Left ventricle myocardium inferior (tissue), 1 donor: Measurements from ENCODE around the gene ELMO1. TPM values are rescaled to one million over a fixed set of nuclear protein-coding genes. Genes with fewer than 3 reads are reported as not detected.
"Not testable (repeated sequence)": the region's sequence is repeated elsewhere in the genome, so short reads cannot be mapped to it uniquely, and the experiment has no call there.

Experiments used
- DNase-seq: peaks from one replicate; pipeline ENCODE4 v3.0.0-alpha.2; 2020
- H3K27ac ChIP-seq: fragments of 200-600 bp; replicated peaks from 2 replicates; pipeline ENCODE4 v1.8.0; 2021
- H3K27me3 ChIP-seq: fragments of 200-600 bp; 2 replicates; pipeline ENCODE4 v1.8.0; 2021; ENCODE audit warnings: low read depth
- H3K36me3 ChIP-seq: fragments of 200-600 bp; 2 replicates; pipeline ENCODE4 v1.8.0; 2021
- H3K4me1 ChIP-seq: fragments of 200-600 bp; 2 replicates; pipeline ENCODE4 v1.8.0; 2021
- H3K4me3 ChIP-seq: fragments of 200-600 bp; 2 replicates; pipeline ENCODE4 v1.8.0; 2021; ENCODE audit warnings: mild to moderate bottlenecking, moderate library complexity
- H3K9me3 ChIP-seq: fragments of 200-600 bp; replicated peaks from 2 replicates; pipeline ENCODE4 v1.8.0; 2021
- intact Hi-C: fragments of 100-400 bp; cut with micrococcal nuclease; formaldehyde crosslinking; loops from one replicate; pipeline ENCODE4 v1.11.0; 2022
- total RNA-seq: library from RNA; stranded (reverse); fragmentation: NEBNext Ultra II Directional; extraction: Animal tissue kit (Norgen Biotek cat#: 25700); gene quantifications from one replicate; pipeline ENCODE4 v1.2.1, GENCODE V29; 2021
- TF ChIP-seq, protein P1 (sequence below): fragments of 200-600 bp; IDR thresholded peaks from 2 replicates; pipeline ENCODE4 v1.8.0; 2021; ENCODE audit warnings: antibody characterized with exemption, mild to moderate bottlenecking, borderline replicate concordance
- donor health status: DM: no; HTN: yes; CAD: no; lungs with severe emphysema.

Gene ELMO1
- total RNA-seq, 1 donor from 2014 or later, result 10.0 TPM

GRCh38 chr7:36979810-36980248 lies 468.8 kb downstream of the ELMO1 start:
- Histone ChIP-seq H3K9me3 (no peaks in the 10 kb centered on the region), H3K4me1 (peaks cover 10% of the 10 kb centered on the region), H3K36me3 (no peaks in the 10 kb centered on the region), H3K27ac (no peak overlapping the region), H3K4me3 (no peak overlapping the region), H3K27me3 (peaks cover 10% of the 10 kb centered on the region)
- DNase-seq, result no peak
- intact Hi-C loops, result no loop called here
- TF ChIP-seq, protein P1, sequence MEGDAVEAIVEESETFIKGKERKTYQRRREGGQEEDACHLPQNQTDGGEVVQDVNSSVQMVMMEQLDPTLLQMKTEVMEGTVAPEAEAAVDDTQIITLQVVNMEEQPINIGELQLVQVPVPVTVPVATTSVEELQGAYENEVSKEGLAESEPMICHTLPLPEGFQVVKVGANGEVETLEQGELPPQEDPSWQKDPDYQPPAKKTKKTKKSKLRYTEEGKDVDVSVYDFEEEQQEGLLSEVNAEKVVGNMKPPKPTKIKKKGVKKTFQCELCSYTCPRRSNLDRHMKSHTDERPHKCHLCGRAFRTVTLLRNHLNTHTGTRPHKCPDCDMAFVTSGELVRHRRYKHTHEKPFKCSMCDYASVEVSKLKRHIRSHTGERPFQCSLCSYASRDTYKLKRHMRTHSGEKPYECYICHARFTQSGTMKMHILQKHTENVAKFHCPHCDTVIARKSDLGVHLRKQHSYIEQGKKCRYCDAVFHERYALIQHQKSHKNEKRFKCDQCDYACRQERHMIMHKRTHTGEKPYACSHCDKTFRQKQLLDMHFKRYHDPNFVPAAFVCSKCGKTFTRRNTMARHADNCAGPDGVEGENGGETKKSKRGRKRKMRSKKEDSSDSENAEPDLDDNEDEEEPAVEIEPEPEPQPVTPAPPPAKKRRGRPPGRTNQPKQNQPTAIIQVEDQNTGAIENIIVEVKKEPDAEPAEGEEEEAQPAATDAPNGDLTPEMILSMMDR, result no peak

- no peak overlapping the region for H3K4me3 ChIP-seq
- no peak overlapping the region for H3K27ac ChIP-seq
- peaks cover 3% of the 10 kb centered on the region for H3K36me3 ChIP-seq
- no peak for DNase-seq
- TF ChIP-seq, protein P1, result no peak
- no peaks in the 10 kb centered on the region for H3K9me3 ChIP-seq
- H3K27me3 ChIP-seq, result no peaks in the 10 kb centered on the region
- intact Hi-C loops, result no loop called here
- no peaks in the 10 kb centered on the region for H3K4me1 ChIP-seq
Observed at GRCh38 chr7:36978461-36978860, 470.2 kb downstream of the ELMO1 start.

DNA sequence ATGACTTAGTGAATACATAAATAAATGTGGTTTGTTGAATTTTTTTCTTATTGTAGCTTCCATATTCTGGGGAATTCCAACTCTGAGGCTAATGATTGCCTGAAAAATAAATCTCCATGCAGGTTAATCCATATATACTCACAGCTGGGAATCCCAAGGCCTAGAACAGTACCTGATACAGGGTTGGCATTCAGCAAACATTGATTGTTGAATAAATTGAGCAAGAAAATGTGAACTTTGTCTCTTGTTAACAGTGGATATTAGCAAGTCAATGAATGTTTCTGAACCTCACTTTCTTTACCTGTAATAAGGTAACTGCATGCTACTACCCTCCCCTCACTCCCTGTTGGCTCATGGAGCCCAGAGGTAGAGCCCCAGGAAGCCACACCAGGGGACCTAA lies 470.8 kb downstream of the ELMO1 start:
- intact Hi-C loops, result no loop called here
- Histone ChIP-seq H3K4me3 (no peak overlapping the region), H3K27me3 (no peaks in the 10 kb centered on the region), H3K4me1 (no peaks in the 10 kb centered on the region), H3K9me3 (no peaks in the 10 kb centered on the region), H3K27ac (no peak overlapping the region), H3K36me3 (peaks cover 4% of the 10 kb centered on the region)
- TF ChIP-seq, protein P1, result no peak
- no peak for DNase-seq

DNA sequence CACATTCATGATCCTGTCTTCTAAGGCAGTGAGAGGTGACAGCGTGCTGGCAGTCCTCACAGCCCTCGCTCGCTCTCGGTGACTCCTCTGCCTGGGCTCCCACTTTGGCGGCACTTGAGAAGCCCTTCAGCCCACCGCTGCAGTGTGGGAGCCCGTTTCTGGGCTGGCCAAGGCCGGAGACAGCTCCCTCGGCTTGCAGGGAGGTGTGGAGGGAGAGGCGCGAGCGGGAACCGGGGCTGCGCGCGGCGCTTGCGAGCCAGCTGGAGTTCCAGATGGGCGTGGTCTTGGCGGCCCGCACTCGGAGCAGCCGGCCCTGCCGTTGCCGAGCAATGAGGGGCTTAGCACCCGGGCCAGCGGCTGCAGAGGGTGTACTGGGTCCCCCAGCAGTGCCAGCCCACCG lies 475.1 kb downstream of the ELMO1 start:
- H3K4me3 ChIP-seq, H3K4me1 ChIP-seq, intact Hi-C loops, H3K27me3 ChIP-seq, H3K27ac ChIP-seq, DNase-seq, H3K9me3 ChIP-seq, H3K36me3 ChIP-seq: not testable (repeated sequence)

DNA sequence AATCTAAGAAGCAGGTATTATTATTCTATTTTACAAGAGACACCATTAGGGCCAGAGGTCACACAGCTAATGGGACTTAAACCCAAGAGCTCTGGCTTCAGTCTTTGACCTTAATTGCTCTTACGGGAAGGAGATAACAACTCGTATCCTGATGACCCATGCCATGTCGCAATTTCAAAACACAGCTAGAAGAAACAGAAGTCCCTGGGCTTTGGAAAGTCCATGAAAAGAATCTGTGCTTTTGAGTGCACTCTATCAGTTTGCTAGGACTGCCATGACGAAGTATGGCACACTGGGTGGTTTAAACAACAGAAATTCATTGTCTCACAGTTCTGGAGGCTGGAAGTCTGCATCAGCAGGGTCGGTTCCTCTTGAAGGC lies 476.5 kb downstream of the ELMO1 start:
- Histone ChIP-seq H3K36me3 (peaks cover 4% of the 10 kb centered on the region), H3K4me1 (peaks cover 15% of the 10 kb centered on the region), H3K27ac (no peak overlapping the region), H3K9me3 (no peaks in the 10 kb centered on the region), H3K27me3 (no peaks in the 10 kb centered on the region), H3K4me3 (no peak overlapping the region)
- intact Hi-C loops, result no loop called here
- TF ChIP-seq, protein P1, result no peak
- no peak for DNase-seq

GRCh38 chr7:36971515-36972139 lies 477.0 kb downstream of the ELMO1 start:
- TF ChIP-seq, protein P1, result no peak
- H3K4me3 ChIP-seq, result no peak overlapping the region
- H3K36me3 ChIP-seq, result peaks cover 4% of the 10 kb centered on the region
- intact Hi-C loops, result no loop called here
- peaks cover 20% of the 10 kb centered on the region for H3K4me1 ChIP-seq
- no peaks in the 10 kb centered on the region for H3K27me3 ChIP-seq
- no peak for DNase-seq
- no peaks in the 10 kb centered on the region for H3K9me3 ChIP-seq
- no peak overlapping the region for H3K27ac ChIP-seq
